OCI-LY1 (cell line): ENCODE results near the gene JAM3.

Experiments used
- H2AFZ ChIP-seq: fragments of 200-600 bp; sonication (generic), shearing (Covaris generic); 2 replicates; pipeline ENCODE4 v1.6.0; 2014; ENCODE audit warnings: antibody characterized with exemption, mild to moderate bottlenecking, low read length
- H3F3A ChIP-seq: fragments of 200-600 bp; sonication (generic), shearing (Covaris generic); 2 replicates; pipeline ENCODE4 v1.6.0; 2014; ENCODE audit warnings: mild to moderate bottlenecking, antibody characterized with exemption, low read length, moderate library complexity; ENCODE audit not compliant: insufficient read depth
- H3K27ac ChIP-seq: fragments of 200-600 bp; sonication (generic); 2 replicates; pipeline ENCODE4 v1.5.1; 2014; ENCODE audit warnings: low read length, mixed run types, mild to moderate bottlenecking, low read depth; ENCODE audit not compliant: poor library complexity, severe bottlenecking
- H3K27me3 ChIP-seq: fragments of 200-600 bp; sonication (generic); 2 replicates; pipeline ENCODE4 v1.6.0; 2014; ENCODE audit warnings: antibody characterized with exemption, mild to moderate bottlenecking, low read length, moderate library complexity; ENCODE audit not compliant: insufficient read depth
- H3K36me3 ChIP-seq: fragments of 200-600 bp; sonication (generic); 2 replicates; pipeline ENCODE4 v1.6.1; 2014; ENCODE audit warnings: mild to moderate bottlenecking, antibody characterized with exemption, low read length, moderate library complexity, mixed read lengths; ENCODE audit not compliant: insufficient read depth
- H3K4me1 ChIP-seq: fragments of 200-600 bp; sonication (generic); 2 replicates; pipeline ENCODE4 v1.5.1; 2014; ENCODE audit warnings: mild to moderate bottlenecking, low read length, moderate library complexity; ENCODE audit not compliant: insufficient read depth, severe bottlenecking
- H3K4me2 ChIP-seq: fragments of 200-600 bp; sonication (generic), shearing (Covaris generic); 2 replicates; pipeline ENCODE4 v1.6.1; 2014; ENCODE audit warnings: low read length
- H3K4me3 ChIP-seq: fragments of 200-600 bp; sonication (generic); 2 replicates; pipeline ENCODE4 v1.5.1; 2014; ENCODE audit warnings: low read length, low read depth, mild to moderate bottlenecking, mixed read lengths; ENCODE audit not compliant: poor library complexity, severe bottlenecking
- H3K79me2 ChIP-seq: fragments of 200-600 bp; shearing (Covaris generic); 2 replicates; pipeline ENCODE4 v1.6.1; 2016; ENCODE audit warnings: mixed run types, low read length, mixed read lengths; ENCODE audit not compliant: insufficient read depth
- H3K9ac ChIP-seq: fragments of 200-600 bp; sonication (generic), shearing (Covaris generic); 2 replicates; pipeline ENCODE4 v1.6.1; 2014; ENCODE audit warnings: mild to moderate bottlenecking, low read length, mixed read lengths
- H3K9me2 ChIP-seq: fragments of 200-600 bp; sonication (generic), shearing (Covaris generic); 2 replicates; pipeline ENCODE4 v1.6.1; 2014; ENCODE audit warnings: low read depth, mild to moderate bottlenecking, low read length, mixed read lengths
- H3K9me3 ChIP-seq: fragments of 200-600 bp; shearing (Covaris generic); 2 replicates; pipeline ENCODE4 v1.6.1; 2014; ENCODE audit warnings: low read length, mixed read lengths
- H4K20me1 ChIP-seq: fragments of 200-600 bp; sonication (generic), shearing (Covaris generic); 2 replicates; pipeline ENCODE4 v1.6.0; 2016; ENCODE audit warnings: mild to moderate bottlenecking, low read length; ENCODE audit not compliant: insufficient read depth
- EZH2 ChIP-seq: fragments of 200-600 bp; sonication (generic), shearing (Covaris generic); IDR thresholded peaks from 2 replicates; pipeline ENCODE4 v1.8.0; 2017; ENCODE audit warnings: borderline replicate concordance, mixed run types, mild to moderate bottlenecking, antibody characterized with exemption, low read length, moderate library complexity, mixed read lengths
- TF ChIP-seq, protein P1 (sequence below): fragments of 200-600 bp; sonication (generic), shearing (Covaris generic); IDR thresholded peaks from 2 replicates; pipeline ENCODE4 v1.5.1; 2017; ENCODE audit warnings: mild to moderate bottlenecking, antibody characterized with exemption, low read length, moderate library complexity, mixed read lengths

JAM3 gene

DNA sequence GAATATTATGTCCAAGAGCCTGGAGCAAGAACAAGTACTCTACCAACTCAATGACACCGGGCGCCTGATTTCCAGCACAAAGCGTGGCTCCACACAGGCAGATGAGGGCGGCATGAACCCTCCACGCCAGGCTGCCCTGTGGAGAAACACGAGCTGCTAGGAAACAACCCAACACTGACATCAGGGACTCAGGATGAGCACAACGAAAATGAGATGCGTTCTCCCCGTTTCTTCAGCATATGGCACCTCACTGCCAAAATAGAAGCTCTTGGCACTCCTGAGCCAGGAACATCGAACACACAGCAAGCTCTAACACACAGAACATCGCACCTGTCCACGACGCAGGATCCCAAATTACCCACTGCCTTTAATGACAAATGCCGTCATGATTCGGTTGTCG, 86.6 kb downstream of the JAM3 start:
- Histone ChIP-seq H2AFZ (no peak overlapping the region), H3K4me2 (no peak overlapping the region), H3F3A (no peaks in the 10 kb centered on the region), H3K4me3 (no peak overlapping the region), H3K36me3 (peaks cover 90% of the 10 kb centered on the region), H3K27ac (no peak overlapping the region), H4K20me1 (no peaks in the 10 kb centered on the region), H3K4me1 (no peaks in the 10 kb centered on the region), H3K9me3 (no peaks in the 10 kb centered on the region), H3K27me3 (no peaks in the 10 kb centered on the region), H3K9ac (no peak overlapping the region), H3K79me2 (no peaks in the 10 kb centered on the region), H3K9me2 (no peaks in the 10 kb centered on the region)
- TF ChIP-seq, protein P1, sequence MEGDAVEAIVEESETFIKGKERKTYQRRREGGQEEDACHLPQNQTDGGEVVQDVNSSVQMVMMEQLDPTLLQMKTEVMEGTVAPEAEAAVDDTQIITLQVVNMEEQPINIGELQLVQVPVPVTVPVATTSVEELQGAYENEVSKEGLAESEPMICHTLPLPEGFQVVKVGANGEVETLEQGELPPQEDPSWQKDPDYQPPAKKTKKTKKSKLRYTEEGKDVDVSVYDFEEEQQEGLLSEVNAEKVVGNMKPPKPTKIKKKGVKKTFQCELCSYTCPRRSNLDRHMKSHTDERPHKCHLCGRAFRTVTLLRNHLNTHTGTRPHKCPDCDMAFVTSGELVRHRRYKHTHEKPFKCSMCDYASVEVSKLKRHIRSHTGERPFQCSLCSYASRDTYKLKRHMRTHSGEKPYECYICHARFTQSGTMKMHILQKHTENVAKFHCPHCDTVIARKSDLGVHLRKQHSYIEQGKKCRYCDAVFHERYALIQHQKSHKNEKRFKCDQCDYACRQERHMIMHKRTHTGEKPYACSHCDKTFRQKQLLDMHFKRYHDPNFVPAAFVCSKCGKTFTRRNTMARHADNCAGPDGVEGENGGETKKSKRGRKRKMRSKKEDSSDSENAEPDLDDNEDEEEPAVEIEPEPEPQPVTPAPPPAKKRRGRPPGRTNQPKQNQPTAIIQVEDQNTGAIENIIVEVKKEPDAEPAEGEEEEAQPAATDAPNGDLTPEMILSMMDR, result no peak
- no peak for TF ChIP-seq EZH2

DNA sequence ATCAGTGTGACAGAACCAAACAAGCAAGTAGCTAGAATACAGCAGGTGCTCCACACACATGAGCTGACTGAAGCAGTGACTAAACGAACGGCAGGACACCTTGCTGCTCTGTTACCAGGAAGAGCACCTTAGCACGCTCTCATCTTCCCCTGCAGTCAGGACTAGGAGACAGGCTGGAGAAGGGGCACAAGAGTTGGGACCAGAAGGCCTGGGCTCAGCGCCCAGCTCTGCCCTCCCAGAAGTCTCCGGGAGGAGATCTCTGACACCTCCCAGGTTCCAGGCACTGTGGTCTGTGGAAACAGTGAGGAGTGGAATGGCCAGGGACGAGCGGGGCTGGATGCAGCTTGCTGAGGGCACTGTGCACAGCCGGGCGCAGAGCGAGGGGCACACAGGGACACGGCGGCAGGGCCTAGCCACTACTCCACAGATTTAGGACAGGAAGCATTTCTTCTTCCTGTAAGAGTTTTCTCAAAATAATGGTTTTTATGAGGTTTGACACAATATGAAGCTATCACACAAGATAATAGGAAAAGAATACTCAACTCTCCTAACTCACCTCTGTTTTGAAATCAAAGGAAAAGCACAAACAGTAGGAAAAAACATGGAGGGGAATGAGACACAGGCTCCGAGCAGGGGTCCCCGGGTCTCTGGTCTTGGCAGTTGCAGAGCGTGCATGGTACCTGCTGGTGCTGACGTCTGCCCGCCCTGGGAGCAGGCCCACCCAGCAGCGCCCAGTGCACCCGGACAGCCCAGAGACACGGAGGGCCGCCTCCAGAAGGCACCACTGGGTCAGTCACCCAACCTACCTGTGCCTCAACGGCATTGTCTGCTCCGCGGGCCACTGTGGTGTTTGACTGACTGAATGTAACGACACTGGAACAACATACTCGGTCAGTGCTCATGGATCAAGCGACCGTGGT, 87.3 kb downstream of the JAM3 start:
- no peaks in the 10 kb centered on the region for H3K9me2 ChIP-seq
- H3K27me3 ChIP-seq, result no peaks in the 10 kb centered on the region
- peaks cover 91% of the 10 kb centered on the region for H3K36me3 ChIP-seq
- H4K20me1 ChIP-seq, result no peaks in the 10 kb centered on the region
- no peaks in the 10 kb centered on the region for H3K4me1 ChIP-seq
- no peak overlapping the region for H3K9ac ChIP-seq
- TF ChIP-seq EZH2, result no peak
- TF ChIP-seq, protein P1, result no peak
- H3K4me2 ChIP-seq, result no peak overlapping the region
- no peak overlapping the region for H3K27ac ChIP-seq
- H3K79me2 ChIP-seq, result no peaks in the 10 kb centered on the region
- H2AFZ ChIP-seq, result no peak overlapping the region
- no peaks in the 10 kb centered on the region for H3K9me3 ChIP-seq
- no peak overlapping the region for H3K4me3 ChIP-seq
- no peaks in the 10 kb centered on the region for H3F3A ChIP-seq

DNA sequence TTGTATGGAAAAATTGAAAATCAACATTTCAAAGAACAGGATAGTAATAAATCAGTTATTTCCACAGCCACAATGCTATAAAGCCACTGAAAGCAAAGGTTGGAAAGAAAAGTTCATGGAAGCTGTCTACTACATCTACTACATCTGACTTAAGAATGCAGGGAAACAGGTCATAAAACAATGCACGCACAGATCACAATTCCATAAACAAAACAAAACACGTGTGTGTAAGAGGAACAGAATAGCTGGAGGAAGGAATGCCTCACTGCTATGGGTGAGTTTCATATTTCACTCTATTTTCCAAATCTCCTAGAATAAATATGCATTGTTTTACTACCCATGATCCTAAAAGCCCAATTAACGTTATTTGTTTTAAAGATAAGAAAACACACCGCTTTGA, 88.6 kb downstream of the JAM3 start:
- H3K9me3 ChIP-seq, result no peaks in the 10 kb centered on the region

More for the DNA sequence above, 88.6 kb downstream of the JAM3 start:
- Histone ChIP-seq H3K9me2 (no peaks in the 10 kb centered on the region), H3K27me3 (no peaks in the 10 kb centered on the region), H3F3A (no peaks in the 10 kb centered on the region), H3K79me2 (no peaks in the 10 kb centered on the region), H3K4me1 (no peaks in the 10 kb centered on the region), H3K4me2 (no peak overlapping the region), H3K9ac (no peak overlapping the region), H3K27ac (no peak overlapping the region), H3K36me3 (peaks cover 93% of the 10 kb centered on the region), H4K20me1 (no peaks in the 10 kb centered on the region), H3K4me3 (no peak overlapping the region), H2AFZ (no peak overlapping the region)
- TF ChIP-seq, protein P1, result no peak
- TF ChIP-seq EZH2, result no peak
